Measurements from ENCODE around the gene PGBD2. TPM values are rescaled to one million over a fixed set of nuclear protein-coding genes. Genes with fewer than 3 reads are reported as not detected.

Gene PGBD2
- total and polyA plus RNA-seq, 9 of the 15 experiments (the other 6 are each of a cell fraction or from before 2014, with no cell fraction given) = 11.9 to 21.8 (median 14.7) TPM

- Histone ChIP-seq H3K4me1 (replicated peaks in 1 of 2; ENCODE audit: control insufficient read depth in 2 of 2, insufficient read depth in 2 of 2, low read length in 2 of 2) (peaks cover 38 to 45% of the 10 kb centered on the region in 2 experiments), H3K27ac (ENCODE audit: extremely low read depth, low read depth, low read length) (peak overlapping the region; percentile 99), H3K27me3 (ENCODE audit: control insufficient read depth in 2 of 2, insufficient read depth in 2 of 2, low read length in 2 of 2) (no peaks in the 10 kb centered on the region), H3K9ac (ENCODE audit: insufficient read depth in 1 of 2, low read depth in 2 of 2, low read length in 2 of 2) (peak overlapping the region; percentile 93 to 97), H2AFZ (ENCODE audit: low read depth, low read length) (no peak overlapping the region; the same call in 1 of the 2 replicates), H4K20me1 (replicated peaks; ENCODE audit: control insufficient read depth, insufficient read depth, low read length) (no peaks in the 10 kb centered on the region), H3K36me3 (ENCODE audit: control insufficient read depth, insufficient read depth, low read length) (peaks cover 53% of the 10 kb centered on the region), H3K4me3 (peak overlapping the region; percentile 66), H3K79me2 (ENCODE audit: control insufficient read depth, insufficient read depth, low read length) (peaks cover 64% of the 10 kb centered on the region), H3K9me3 (replicated peaks; ENCODE audit: control insufficient read depth, insufficient read depth, low read depth, low read length) (no peaks in the 10 kb centered on the region), H3K9me1 (ENCODE audit: control insufficient read depth, insufficient read depth, low read length) (peaks cover 3% of the 10 kb centered on the region), H3K4me2 (ENCODE audit: insufficient read depth, low read length) (peak overlapping the region; percentile 100)
- POLR2A ChIA-PET = interaction anchor here (1.3 to 1.5 kb wide), 2 partner anchors 11 to 53 kb away, joined by 3 read pairs; no protein-coding TSS in a partner anchor
- in situ Hi-C loops (cut with MboI) (no loop called here), intact Hi-C loops (cut with micrococcal nuclease) (no loop called here)
- ATAC-seq (peak; percentile 3), DNase-seq (ENCODE audit: extremely low read depth in 1 of 4, low spot score in 3 of 4) (peak in 1 of 4 experiments; percentile 39), FAIRE-seq (no peak)
- CTCF ChIA-PET (ENCODE audit: low intra/inter-chr PET ratio) = interaction anchor here (0.6 to 2.8 kb wide), 3 partner anchors 26 to 49 kb away, joined by 3 to 12 read pairs (median 12); no protein-coding TSS in a partner anchor
- 40% methylated on average over 7 of the region's 7 CpGs for WGBS (ENCODE audit: insufficient coverage, low coverage, missing lambda C conversion rate)
- BruUV-seq (replicated peaks) = TSS peak; percentile 46
- TF ChIP-seq ZNF766 (CRISPR knock-in tag; conservative IDR thresholded peaks at IDR 0.05) = no peak
- TF ChIP-seq TCF7L2 (IDR thresholded peaks at IDR 0.05; ENCODE audit: low read depth, low read length) = no peak
- no peak for TF ChIP-seq OTX1 (CRISPR knock-in tag; IDR thresholded peaks at IDR 0.05)
- TF ChIP-seq THRAP3 (IDR thresholded peaks at IDR 0.05; ENCODE audit: borderline replicate concordance) = no peak
- TF ChIP-seq CHD1 (IDR thresholded peaks at IDR 0.05; ENCODE audit: low read length) = no peak
- TF ChIP-seq GMEB1 (CRISPR knock-in tag; IDR thresholded peaks at IDR 0.05) = no peak
- no peak for TF ChIP-seq ZNF79 (CRISPR knock-in tag; IDR thresholded peaks at IDR 0.05; ENCODE audit: low read depth)
- TF ChIP-seq NFYB (IDR thresholded peaks at IDR 0.05; ENCODE audit: extremely low read depth, insufficient read length) = no peak
- TF ChIP-seq, protein P1, sequence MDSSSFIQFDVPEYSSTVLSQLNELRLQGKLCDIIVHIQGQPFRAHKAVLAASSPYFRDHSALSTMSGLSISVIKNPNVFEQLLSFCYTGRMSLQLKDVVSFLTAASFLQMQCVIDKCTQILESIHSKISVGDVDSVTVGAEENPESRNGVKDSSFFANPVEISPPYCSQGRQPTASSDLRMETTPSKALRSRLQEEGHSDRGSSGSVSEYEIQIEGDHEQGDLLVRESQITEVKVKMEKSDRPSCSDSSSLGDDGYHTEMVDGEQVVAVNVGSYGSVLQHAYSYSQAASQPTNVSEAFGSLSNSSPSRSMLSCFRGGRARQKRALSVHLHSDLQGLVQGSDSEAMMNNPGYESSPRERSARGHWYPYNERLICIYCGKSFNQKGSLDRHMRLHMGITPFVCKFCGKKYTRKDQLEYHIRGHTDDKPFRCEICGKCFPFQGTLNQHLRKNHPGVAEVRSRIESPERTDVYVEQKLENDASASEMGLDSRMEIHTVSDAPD (CRISPR knock-in tag; IDR thresholded peaks at IDR 0.05) = no peak
- no peak for TF ChIP-seq SUPT5H (IDR thresholded peaks at IDR 0.05)
- TF ChIP-seq TOE1 (IDR thresholded peaks at IDR 0.05; ENCODE audit: borderline replicate concordance) = no peak
- no peak for TF ChIP-seq TOE1 (CRISPR knock-in tag; IDR thresholded peaks at IDR 0.05; ENCODE audit: borderline replicate concordance, low read depth)
- TF ChIP-seq ZNF511 (CRISPR knock-in tag; IDR thresholded peaks at IDR 0.05) = no peak
- TF ChIP-seq ZNF778 (CRISPR knock-in tag; IDR thresholded peaks at IDR 0.05) = no peak
- no peak for TF ChIP-seq SREBF2 (CRISPR knock-in tag; IDR thresholded peaks at IDR 0.05)
- no peak for TF ChIP-seq ZNF253 (CRISPR knock-in tag; conservative IDR thresholded peaks at IDR 0.05)
- no peak for TF ChIP-seq NCOA1 (IDR thresholded peaks at IDR 0.05; ENCODE audit: low read depth)
- TF ChIP-seq L3MBTL2 (IDR thresholded peaks at IDR 0.05) = no peak
- TF ChIP-seq ZNF583 (CRISPR knock-in tag; IDR thresholded peaks at IDR 0.05) = no peak
Measured at GRCh38 chr1:248857201-248857600, 48.8 kb upstream of the PGBD2 start.
